Endothelial cell of umbilical vein (primary cell): Measurements from ENCODE around the gene RPL13. TPM values are rescaled to one million over a fixed set of nuclear protein-coding genes. Genes with fewer than 3 reads are reported as not detected.

Experiments used
- BruUV-seq: library from RNA; stranded (reverse); fragments of 400-500 nt; replicated peaks from 2 replicates; lab custom pipeline; 2021; lab: Mats Ljungman, UMichigan
- CTCF ChIA-PET: fragments of 300-600, 350-600 bp; sonication (Branson Sonifier 250); formaldehyde crosslinking; loops from one replicate; lab custom pipeline; 2021; ENCODE audit warnings: antibody characterized with exemption, inconsistent platforms; lab: Charles Lee
- POLR2A ChIA-PET: fragments of 300-600, 350-600 bp; sonication (Branson Sonifier 250); formaldehyde crosslinking; loops from one replicate; lab custom pipeline; 2021; ENCODE audit warnings: antibody characterized with exemption, inconsistent platforms; lab: Charles Lee
- DNase-seq: peaks from one replicate; pipeline ENCODE4 v3.0.0-alpha.2; 2011; ENCODE audit warnings: low read depth, low spot score
- FAIRE-seq: peaks from 2 replicates; lab custom pipeline; 2011; peaks lifted over from hg19 to GRCh38; lab: Jason Lieb, UNC
- H2AFZ ChIP-seq: 2 replicates; pipeline ENCODE4 v1.6.0; 2012; ENCODE audit warnings: low read depth, low read length, control low read depth, inconsistent platforms
- H3K27ac ChIP-seq: 2 replicates; pipeline ENCODE4 v1.5.1; 2011; ENCODE audit warnings: low read depth, mild to moderate bottlenecking, control low read depth, low read length, moderate library complexity; ENCODE audit not compliant: insufficient read depth
- H3K27me3 ChIP-seq, 2 experiments: 2 replicates each; pipeline versions ENCODE4 v1.6.0 to v1.6.1; 2011; ENCODE audit warnings: low read length in 2 of 2, mixed read lengths in 1 of 2; ENCODE audit not compliant: control insufficient read depth in 2 of 2, insufficient read depth in 2 of 2
- H3K36me3 ChIP-seq, 2 experiments: 2 replicates in 1 of 2; 3 replicates in 1 of 2; pipeline ENCODE4 v1.5.1; 2011; ENCODE audit warnings: low read length in 2 of 2, mild to moderate bottlenecking in 1 of 2, moderate library complexity in 1 of 2; ENCODE audit not compliant: control insufficient read depth in 2 of 2, insufficient read depth in 2 of 2; ENCODE audit errors: extremely low read depth in 1 of 2
- H3K4me1 ChIP-seq: 3 replicates; pipeline ENCODE4 v1.5.1; 2011; ENCODE audit warnings: mild to moderate bottlenecking, low read length; ENCODE audit not compliant: control insufficient read depth, insufficient read depth; ENCODE audit errors: extremely low read depth
- H3K4me2 ChIP-seq: 2 replicates; pipeline ENCODE4 v1.6.1; 2011; ENCODE audit warnings: low read length, control low read depth, mixed read lengths; ENCODE audit not compliant: insufficient read depth
- H3K4me3 ChIP-seq, 3 experiments: fragments of 200-600 bp in 1 of 3; sonication (generic), shearing (Covaris generic) in 1 of 3; replicated peaks in 1 of 3; 2 replicates each; pipeline ENCODE4 v1.5.1; 2011 to 2016; ENCODE audit warnings: control low read depth in 3 of 3, low read length in 3 of 3, mild to moderate bottlenecking in 2 of 3, inconsistent platforms in 1 of 3, low read depth in 1 of 3, moderate library complexity in 1 of 3; ENCODE audit not compliant: insufficient read depth in 1 of 3
- H3K79me2 ChIP-seq: 2 replicates; pipeline ENCODE4 v1.6.0; 2012; ENCODE audit warnings: low read length, inconsistent platforms; ENCODE audit not compliant: control insufficient read depth, insufficient read depth
- H3K9ac ChIP-seq: replicated peaks from 2 replicates; pipeline ENCODE3; 2011; ENCODE audit warnings: low read length, control low read depth; ENCODE audit not compliant: insufficient read depth; ENCODE audit errors: extremely low read depth
- H3K9me1 ChIP-seq: replicated peaks from 3 replicates; pipeline ENCODE4 v1.6.0; 2011; ENCODE audit warnings: mild to moderate bottlenecking, low read length; ENCODE audit not compliant: control insufficient read depth, insufficient read depth; ENCODE audit errors: extremely low read depth
- H3K9me3 ChIP-seq: replicated peaks from 2 replicates; pipeline ENCODE4 v1.5.1; 2012; ENCODE audit warnings: low read length, inconsistent platforms; ENCODE audit not compliant: control insufficient read depth, insufficient read depth
- H4K20me1 ChIP-seq: replicated peaks from 2 replicates; pipeline ENCODE3; 2011; ENCODE audit warnings: mild to moderate bottlenecking, low read length; ENCODE audit not compliant: control insufficient read depth, insufficient read depth; ENCODE audit errors: extremely low read depth
- EZH2 ChIP-seq: IDR thresholded peaks from 2 replicates; pipeline ENCODE4 v1.6.1; 2012; ENCODE audit warnings: borderline replicate concordance, low read depth, mild to moderate bottlenecking, moderate library complexity, low read length, inconsistent platforms; ENCODE audit not compliant: severe bottlenecking
- FOS ChIP-seq: IDR thresholded peaks from 2 replicates; pipeline ENCODE4 v1.6.1; 2011; ENCODE audit warnings: mild to moderate bottlenecking, low read length, moderate library complexity, borderline replicate concordance; ENCODE audit not compliant: insufficient read depth
- GATA2 ChIP-seq: IDR thresholded peaks from 2 replicates; pipeline ENCODE4 v1.7.0; 2011; ENCODE audit warnings: low read depth, mild to moderate bottlenecking, moderate library complexity, mixed read lengths, low read length; ENCODE audit not compliant: insufficient read length, insufficient read depth
- JUN ChIP-seq: IDR thresholded peaks from 2 replicates; pipeline ENCODE4 v1.6.1; 2011; ENCODE audit warnings: borderline replicate concordance, low read depth; ENCODE audit not compliant: insufficient read length, insufficient read depth
- POLR2A ChIP-seq: IDR thresholded peaks from 2 replicates; pipeline ENCODE4 v1.6.1; 2012; ENCODE audit warnings: low read depth, mild to moderate bottlenecking, control low read depth, low read length
- POLR2AphosphoS5 ChIP-seq: IDR thresholded peaks from 2 replicates; pipeline ENCODE4 v1.6.1; 2012; ENCODE audit warnings: low read depth, mild to moderate bottlenecking, control low read depth, low read length, moderate library complexity; ENCODE audit not compliant: insufficient read depth
- dilution Hi-C: fragments of 300-500 bp; cut with MboI; formaldehyde crosslinking; loops from one replicate; pipeline ENCODE4 v1.15.0; 2019; ENCODE audit warnings: low sequenced_read_pairs; ENCODE audit not compliant: extremely low pct_ligation_motif_present
- intact Hi-C: fragments of 100-400 bp; cut with micrococcal nuclease; formaldehyde crosslinking; loops from one replicate; pipeline ENCODE4 v1.10.0; 2022
- polyA plus RNA-seq, 4 experiments: library from polyadenylated mRNA; depleted of rRNA in 3 of 4; stranded (reverse) in 3 of 4; unstranded in 1 of 4; fragments of >200 nt; gene quantifications; 2 replicates each; pipeline versions ENCODE4 v1.2.1 to v1.2.3, GENCODE V29; 2011 to 2012; ENCODE audit warnings: missing spikeins in 1 of 4
- total RNA-seq: library from RNA; stranded (reverse); gene quantifications from 2 replicates; pipeline ENCODE4 v1.2.3, GENCODE V29; 2021
- TF ChIP-seq, protein P1 (sequence below): IDR thresholded peaks from 2 replicates; pipeline ENCODE4 v1.6.1; 2011; ENCODE audit not compliant: insufficient read depth, insufficient read length
- TF ChIP-seq, protein P2 (sequence below), 2 donors: IDR thresholded peaks; 1 replicate in 1 of 2; 2 replicates in 1 of 2; pipeline ENCODE4 v1.5.1; 2011; ENCODE audit warnings: low read length in 2 of 2, mild to moderate bottlenecking in 2 of 2, moderate library complexity in 2 of 2, control low read depth in 1 of 2, inconsistent platforms in 1 of 2, low read depth in 1 of 2; ENCODE audit not compliant: insufficient read depth in 1 of 2; ENCODE audit errors: extremely low read depth in 1 of 2

Gene RPL13
- total and polyA plus RNA-seq, 2 donors (not counting 3 experiments of a cell fraction or from before 2014, with no cell fraction given) = 1,463 to 5,670 TPM

DNA sequence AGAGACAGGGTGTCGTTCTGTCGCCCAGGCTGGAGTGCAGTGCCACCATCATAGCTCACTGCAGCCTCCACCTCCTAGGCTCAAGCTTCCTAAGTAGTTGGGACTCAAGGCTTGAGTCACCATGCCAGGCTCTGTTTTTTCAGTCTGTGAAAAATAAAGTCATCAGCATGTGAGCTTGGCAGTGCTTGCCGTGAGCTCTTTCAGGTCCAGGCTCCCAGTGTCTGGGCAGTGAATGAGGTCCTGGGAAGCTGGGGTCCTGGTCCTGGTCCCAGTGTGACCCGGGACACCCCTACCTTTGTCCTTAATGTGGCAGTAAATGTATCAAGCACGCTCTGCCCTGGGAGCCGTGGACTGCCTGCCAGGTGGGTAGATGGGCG, 22.9 kb upstream of the RPL13 start:
- H3K36me3 ChIP-seq = peaks cover 0 to 38% of the 10 kb centered on the region in 2 experiments

More for the DNA sequence above, 22.9 kb upstream of the RPL13 start:
- Histone ChIP-seq H3K4me3 (no peak overlapping the region), H3K4me1 (peaks cover 7% of the 10 kb centered on the region), H4K20me1 (no peaks in the 10 kb centered on the region), H3K4me2 (no peak overlapping the region), H3K9me1 (no peaks in the 10 kb centered on the region), H3K27ac (no peak overlapping the region), H3K27me3 (no peaks in the 10 kb centered on the region), H3K79me2 (peaks cover 7% of the 10 kb centered on the region), H2AFZ (no peak overlapping the region), H3K9me3 (no peaks in the 10 kb centered on the region), H3K9ac (no peak overlapping the region)
- CTCF ChIA-PET = interaction anchor here (1.1 kb wide), 1 partner anchor 12 kb away, joined by 3 read pairs; no protein-coding TSS in a partner anchor
- dilution Hi-C loops = no loop called here
- intact Hi-C loops = no loop called here
- DNase-seq (no peak), FAIRE-seq (no peak)
- no TSS peak for BruUV-seq
- POLR2A ChIA-PET = no interaction called here
- TF ChIP-seq, protein P1, sequence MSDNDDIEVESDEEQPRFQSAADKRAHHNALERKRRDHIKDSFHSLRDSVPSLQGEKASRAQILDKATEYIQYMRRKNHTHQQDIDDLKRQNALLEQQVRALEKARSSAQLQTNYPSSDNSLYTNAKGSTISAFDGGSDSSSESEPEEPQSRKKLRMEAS = no peak
- TF ChIP-seq, protein P2, sequence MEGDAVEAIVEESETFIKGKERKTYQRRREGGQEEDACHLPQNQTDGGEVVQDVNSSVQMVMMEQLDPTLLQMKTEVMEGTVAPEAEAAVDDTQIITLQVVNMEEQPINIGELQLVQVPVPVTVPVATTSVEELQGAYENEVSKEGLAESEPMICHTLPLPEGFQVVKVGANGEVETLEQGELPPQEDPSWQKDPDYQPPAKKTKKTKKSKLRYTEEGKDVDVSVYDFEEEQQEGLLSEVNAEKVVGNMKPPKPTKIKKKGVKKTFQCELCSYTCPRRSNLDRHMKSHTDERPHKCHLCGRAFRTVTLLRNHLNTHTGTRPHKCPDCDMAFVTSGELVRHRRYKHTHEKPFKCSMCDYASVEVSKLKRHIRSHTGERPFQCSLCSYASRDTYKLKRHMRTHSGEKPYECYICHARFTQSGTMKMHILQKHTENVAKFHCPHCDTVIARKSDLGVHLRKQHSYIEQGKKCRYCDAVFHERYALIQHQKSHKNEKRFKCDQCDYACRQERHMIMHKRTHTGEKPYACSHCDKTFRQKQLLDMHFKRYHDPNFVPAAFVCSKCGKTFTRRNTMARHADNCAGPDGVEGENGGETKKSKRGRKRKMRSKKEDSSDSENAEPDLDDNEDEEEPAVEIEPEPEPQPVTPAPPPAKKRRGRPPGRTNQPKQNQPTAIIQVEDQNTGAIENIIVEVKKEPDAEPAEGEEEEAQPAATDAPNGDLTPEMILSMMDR (IDR thresholded peaks at IDR 0.05; ENCODE audit: extremely low read depth in 1 of 2, insufficient read depth in 1 of 2, low read depth in 1 of 2, low read length in 2 of 2) = no peak
- no peak for TF ChIP-seq FOS
- no peak for TF ChIP-seq POLR2A
- TF ChIP-seq GATA2 = no peak
- no peak for TF ChIP-seq POLR2AphosphoS5
- no peak for TF ChIP-seq JUN
- no peak for TF ChIP-seq EZH2
